GM21786 (cell line): ENCODE measurements around the gene TBX6.
"Not testable (repeated sequence)": the region's sequence is repeated elsewhere in the genome, so short reads cannot be mapped to it uniquely, and the experiment has no call there.

Experiments used
- ATAC-seq: cut with Tn5 transposase; IDR thresholded peaks from one replicate; pipeline ENCODE4 v1.9.1; 2021; ENCODE audit not compliant: unreplicated experiment

TBX6 gene

GRCh38 chr16:30091474-30092372, at the start of gene TBX6:
TSS of gene TBX6 (minus strand) at chr16:30091924. CDS start at chr16:30091193, 731 bp downstream.
- ATAC-seq: peak; percentile 55

- no peak for ATAC-seq
Observed at GRCh38 chr16:30139583-30140481, 48.1 kb upstream of the TBX6 start.

GRCh38 chr16:30137897-30138296, 46.2 kb upstream of the TBX6 start:
- ATAC-seq: no peak

GRCh38 chr16:30136971-30137605, 45.4 kb upstream of the TBX6 start:
- no peak for ATAC-seq

GRCh38 chr16:30132591-30132990, 40.9 kb upstream of the TBX6 start:
- ATAC-seq: no peak

GRCh38 chr16:30131869-30132475, 40.2 kb upstream of the TBX6 start:
- ATAC-seq: no peak

- no peak for ATAC-seq
Observed at GRCh38 chr16:30127993-30128392, 36.3 kb upstream of the TBX6 start.

- ATAC-seq: not testable (repeated sequence)
Observed at GRCh38 chr16:30125690-30126089, 34.0 kb upstream of the TBX6 start.

GRCh38 chr16:30124985-30125379, 33.3 kb upstream of the TBX6 start:
- ATAC-seq: no peak

GRCh38 chr16:30122604-30123160, 31.0 kb upstream of the TBX6 start:
- no peak for ATAC-seq

GRCh38 chr16:30121741-30122571, 30.2 kb upstream of the TBX6 start:
- ATAC-seq: no peak

- no peak for ATAC-seq
Observed at GRCh38 chr16:30120340-30121105, 28.8 kb upstream of the TBX6 start.

- no peak for ATAC-seq
Observed at GRCh38 chr16:30119428-30119827, 27.7 kb upstream of the TBX6 start.

GRCh38 chr16:30117768-30118167, 26.0 kb upstream of the TBX6 start:
- ATAC-seq: no peak

GRCh38 chr16:30116291-30117207, 24.8 kb upstream of the TBX6 start:
- ATAC-seq: no peak

- no peak for ATAC-seq
Observed at GRCh38 chr16:30115238-30115637, 23.5 kb upstream of the TBX6 start.

GRCh38 chr16:30114833-30115232, 23.1 kb upstream of the TBX6 start:
- ATAC-seq: not testable (repeated sequence)

- ATAC-seq: no peak
Observed at GRCh38 chr16:30114411-30114810, 22.7 kb upstream of the TBX6 start.
